GM12872 (cell line): ENCODE data around the gene MYLK4.

Source experiments
- TF ChIP-seq, protein P1 (sequence below): IDR thresholded peaks from 3 replicates; pipeline ENCODE4 v1.5.1; 2011; ENCODE audit warnings: low read depth, mild to moderate bottlenecking, low read length, moderate library complexity; ENCODE audit not compliant: insufficient read depth

The MYLK4 gene

DNA sequence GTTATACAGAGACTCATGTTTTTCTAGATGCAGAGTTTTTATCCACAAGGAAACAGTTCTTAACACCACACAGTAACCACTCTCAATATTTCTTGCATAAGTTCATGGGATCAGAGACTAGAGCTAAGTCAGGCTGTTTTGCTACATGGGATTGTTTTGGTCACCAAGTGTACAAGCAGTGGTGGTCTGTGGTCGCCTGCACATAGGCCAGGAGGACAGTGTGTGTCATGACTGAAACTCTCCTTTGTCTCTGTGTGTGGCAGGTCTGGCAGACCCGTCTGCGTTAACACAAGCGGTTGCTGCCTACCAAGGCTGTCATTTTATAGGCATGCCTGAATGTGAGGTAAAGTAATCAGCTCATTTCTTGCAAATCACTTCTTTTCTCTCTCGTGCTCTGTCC lies 33.3 kb upstream of the MYLK4 start:
- TF ChIP-seq, protein P1, sequence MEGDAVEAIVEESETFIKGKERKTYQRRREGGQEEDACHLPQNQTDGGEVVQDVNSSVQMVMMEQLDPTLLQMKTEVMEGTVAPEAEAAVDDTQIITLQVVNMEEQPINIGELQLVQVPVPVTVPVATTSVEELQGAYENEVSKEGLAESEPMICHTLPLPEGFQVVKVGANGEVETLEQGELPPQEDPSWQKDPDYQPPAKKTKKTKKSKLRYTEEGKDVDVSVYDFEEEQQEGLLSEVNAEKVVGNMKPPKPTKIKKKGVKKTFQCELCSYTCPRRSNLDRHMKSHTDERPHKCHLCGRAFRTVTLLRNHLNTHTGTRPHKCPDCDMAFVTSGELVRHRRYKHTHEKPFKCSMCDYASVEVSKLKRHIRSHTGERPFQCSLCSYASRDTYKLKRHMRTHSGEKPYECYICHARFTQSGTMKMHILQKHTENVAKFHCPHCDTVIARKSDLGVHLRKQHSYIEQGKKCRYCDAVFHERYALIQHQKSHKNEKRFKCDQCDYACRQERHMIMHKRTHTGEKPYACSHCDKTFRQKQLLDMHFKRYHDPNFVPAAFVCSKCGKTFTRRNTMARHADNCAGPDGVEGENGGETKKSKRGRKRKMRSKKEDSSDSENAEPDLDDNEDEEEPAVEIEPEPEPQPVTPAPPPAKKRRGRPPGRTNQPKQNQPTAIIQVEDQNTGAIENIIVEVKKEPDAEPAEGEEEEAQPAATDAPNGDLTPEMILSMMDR = no peak

DNA sequence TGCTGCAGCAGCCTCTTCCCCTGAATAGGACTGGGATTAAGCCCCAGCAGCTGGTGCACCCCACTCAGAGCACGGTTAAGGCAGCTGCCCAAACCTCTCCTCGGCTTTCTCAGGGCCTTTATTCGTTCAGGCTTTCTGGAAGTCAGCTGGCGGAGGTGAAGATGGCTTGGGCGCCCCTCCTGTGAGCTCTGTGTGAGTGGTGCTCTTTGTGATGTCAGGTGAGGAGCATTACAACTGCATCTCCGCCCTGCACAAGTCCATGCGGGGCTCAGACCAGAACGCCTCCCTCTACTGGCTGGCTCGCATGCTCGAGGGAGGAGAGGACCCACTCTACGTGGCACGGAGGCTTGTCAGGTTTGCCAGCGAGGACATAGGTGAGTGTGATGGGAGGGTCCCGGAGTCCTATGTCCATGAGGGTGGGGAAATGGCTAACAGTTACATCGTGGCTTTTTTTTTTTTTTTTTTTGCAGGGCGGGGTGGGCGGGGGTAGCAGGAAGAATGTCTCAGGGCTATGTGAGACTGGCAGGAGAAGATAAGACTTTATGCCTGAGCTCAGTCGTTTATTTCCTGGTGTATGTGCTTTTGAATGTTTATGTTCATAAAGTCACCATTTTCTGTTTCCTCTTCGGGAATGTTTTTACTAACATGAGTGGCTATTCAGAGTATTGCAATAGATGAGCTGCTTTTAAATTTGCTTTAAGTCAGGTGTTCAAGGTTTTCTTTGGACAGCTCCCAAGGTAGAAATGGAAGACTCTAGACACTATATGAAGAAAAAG lies 32.7 kb upstream of the MYLK4 start:
- TF ChIP-seq, protein P1 = no peak

DNA sequence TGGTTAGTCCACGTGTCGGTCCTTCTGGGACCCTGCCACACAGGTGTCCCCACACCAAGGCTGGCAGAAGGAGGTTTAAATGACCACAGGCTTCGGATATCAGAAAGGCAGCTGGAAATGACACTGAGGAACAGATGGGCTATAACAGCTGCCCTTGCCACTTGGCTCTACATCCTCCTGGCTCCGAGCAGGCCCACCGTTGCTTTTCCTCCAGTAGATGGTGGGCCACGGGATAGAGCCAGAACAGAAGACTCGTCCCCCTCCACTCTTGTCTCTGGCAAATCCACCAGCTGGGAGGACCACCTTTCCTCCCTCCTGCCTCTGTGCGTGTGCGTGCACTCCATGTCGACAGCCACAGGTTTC lies 32.1 kb upstream of the MYLK4 start:
- TF ChIP-seq, protein P1 = no peak

DNA sequence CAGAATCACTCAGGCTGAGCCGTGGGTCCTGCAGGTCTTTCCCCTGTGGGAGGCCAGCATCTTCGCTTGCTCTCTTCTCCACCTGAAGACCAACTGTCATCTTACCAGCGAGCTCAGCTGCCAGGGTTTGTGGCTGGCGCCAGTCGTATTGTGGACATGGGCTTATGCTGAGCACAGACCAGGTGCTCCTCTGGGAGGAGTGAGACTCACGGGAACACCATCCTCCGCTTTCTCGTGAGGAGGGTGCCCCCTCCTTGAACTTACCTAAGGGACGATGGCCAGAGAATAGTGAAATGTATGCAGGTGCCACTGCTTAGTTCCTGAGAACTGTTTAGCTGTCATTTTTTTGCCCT lies 31.6 kb upstream of the MYLK4 start:
- TF ChIP-seq, protein P1 = no peak

DNA sequence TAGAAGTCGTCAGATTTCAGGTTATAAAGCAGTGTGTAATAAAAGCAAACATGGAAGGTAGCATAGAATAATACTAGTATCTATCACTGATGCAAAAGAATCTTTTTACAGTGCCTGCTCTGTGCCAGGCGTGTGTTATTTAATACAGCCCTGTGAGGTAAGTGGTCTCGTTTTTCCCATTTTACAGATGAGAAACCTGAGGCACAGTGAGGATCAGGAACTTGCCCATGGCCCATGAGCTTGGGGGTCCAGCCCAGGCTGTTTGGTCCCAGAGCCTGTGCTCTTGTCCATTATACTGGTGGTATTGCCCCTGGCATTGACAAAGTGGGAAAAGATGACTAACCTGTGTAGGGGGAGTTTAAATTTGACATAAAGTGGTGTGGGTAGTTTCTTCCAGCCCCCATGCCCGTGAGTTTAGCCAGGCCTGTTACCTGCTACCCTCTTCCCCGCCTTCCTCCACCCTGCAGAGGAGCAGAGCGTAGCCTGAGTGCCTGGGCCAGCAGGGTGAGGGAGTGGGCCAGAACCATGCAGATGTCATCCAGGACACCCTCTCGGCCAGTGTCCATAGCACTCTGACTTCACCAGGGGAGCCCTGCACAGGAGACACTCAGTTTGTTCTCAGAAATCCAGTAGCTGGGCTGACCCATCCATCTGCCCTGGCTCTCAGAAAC lies 31.1 kb upstream of the MYLK4 start:
- TF ChIP-seq, protein P1 = no peak

DNA sequence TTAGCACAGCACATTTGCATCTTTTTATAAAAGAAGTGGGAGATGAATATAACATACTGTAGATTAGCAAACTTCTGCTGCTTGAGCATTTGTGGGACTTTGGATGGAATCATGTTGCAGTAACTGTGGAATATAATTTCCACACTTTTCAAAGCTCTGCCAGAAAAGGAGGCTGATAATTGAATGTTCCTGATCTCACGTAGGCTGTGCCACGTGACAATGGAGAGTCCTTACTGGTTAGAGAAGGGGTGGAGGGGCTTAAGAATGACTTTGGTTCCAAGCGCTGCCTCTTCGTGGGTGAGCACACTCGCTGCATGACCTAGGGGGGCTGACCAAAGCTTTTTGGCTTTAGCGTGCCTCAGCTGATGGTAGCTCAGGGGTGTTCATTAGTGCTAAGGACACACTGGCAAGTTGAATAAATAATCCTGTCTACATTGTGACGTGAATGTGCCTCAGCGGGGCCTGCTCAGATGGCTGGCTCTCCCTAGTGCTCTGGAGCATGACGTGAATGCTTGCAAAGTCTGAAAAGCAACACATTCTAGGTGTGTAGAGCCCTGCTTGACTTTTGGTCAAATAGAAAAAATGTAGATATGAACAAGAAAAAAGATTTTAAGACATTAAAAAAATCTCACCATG lies 29.5 kb upstream of the MYLK4 start:
- TF ChIP-seq, protein P1 = no peak

DNA sequence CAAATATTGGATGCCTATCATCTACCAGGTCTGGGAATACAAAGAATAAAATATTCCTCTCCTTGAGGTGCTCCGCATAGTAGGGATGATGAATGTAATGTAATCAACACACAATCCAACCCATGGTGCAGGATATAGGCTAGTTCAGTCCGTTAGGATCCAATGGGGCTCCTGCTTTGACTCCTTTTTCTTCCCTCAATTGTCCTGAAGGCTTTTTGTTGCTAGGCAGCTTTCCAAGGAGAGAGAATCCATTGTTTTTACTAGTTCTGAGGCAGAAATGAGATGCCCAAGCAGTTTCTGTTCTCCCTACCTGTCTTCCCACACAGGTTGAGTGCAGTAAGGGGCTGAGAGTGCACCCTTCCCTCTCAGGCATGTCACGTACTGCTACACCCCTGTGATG lies 26.5 kb upstream of the MYLK4 start:
- TF ChIP-seq, protein P1 = no peak
